IMR-90 (cell line): ENCODE results near the gene ADGRF5. TPM values are rescaled to one million over a fixed set of nuclear protein-coding genes. Genes with fewer than 3 reads are reported as not detected.

Source experiments
- ATAC-seq: fragments of 200-7000 bp; cut with Tn5 transposase; 2 replicates; pipeline ENCODE4 v1.9.1; 2020; ENCODE audit warnings: low read depth, mild to moderate bottlenecking, moderate library complexity
- BruUV-seq: library from RNA; stranded (reverse); fragments of 400-500 nt; replicated peaks from 2 replicates; lab custom pipeline; 2021; lab: Mats Ljungman, UMichigan
- CTCF ChIA-PET: fragments of 300-600 bp; formaldehyde crosslinking; extraction: SDS; loops from one replicate; lab custom pipeline; 2021; ENCODE audit warnings: antibody characterized with exemption; lab: Yijun Ruan, JAX
- POLR2A ChIA-PET: fragments of 300-600 bp; sonication (Branson Sonifier 250); formaldehyde crosslinking; loops from one replicate; lab custom pipeline; 2022; ENCODE audit warnings: antibody characterized with exemption; ENCODE audit not compliant: unreplicated experiment; lab: Charles Lee
- DNase-seq: peaks from one replicate; pipeline ENCODE4 v3.0.0; 2013
- H2AFZ ChIP-seq: replicated peaks from 2 replicates; pipeline ENCODE3; 2013; ENCODE audit warnings: low read length, mild to moderate bottlenecking; ENCODE audit not compliant: poor library complexity
- H2AK5ac ChIP-seq: 2 replicates; pipeline ENCODE4 v1.6.1; 2013; ENCODE audit warnings: low read depth, low read length, inconsistent platforms
- H2AK9ac ChIP-seq: replicated peaks from 2 replicates; pipeline ENCODE3; 2013; ENCODE audit warnings: mild to moderate bottlenecking, low read depth, low read length, moderate library complexity; ENCODE audit not compliant: poor library complexity
- H2BK120ac ChIP-seq: 2 replicates; pipeline ENCODE4 v1.6.1; 2013; ENCODE audit warnings: low read depth, low read length, inconsistent platforms
- H2BK15ac ChIP-seq: 3 replicates; pipeline ENCODE4 v1.6.1; 2013; ENCODE audit warnings: low read depth, low read length, inconsistent platforms
- H2BK20ac ChIP-seq: 2 replicates; pipeline ENCODE4 v1.6.1; 2013; ENCODE audit warnings: low read depth, mild to moderate bottlenecking, inconsistent platforms, low read length, moderate library complexity
- H2BK5ac ChIP-seq: 2 replicates; pipeline ENCODE4 v1.6.1; 2013; ENCODE audit warnings: mild to moderate bottlenecking, low read depth, low read length, inconsistent platforms; ENCODE audit not compliant: poor library complexity, severe bottlenecking
- H3K14ac ChIP-seq: replicated peaks from 2 replicates; pipeline ENCODE4 v1.6.1; 2013; ENCODE audit warnings: low read depth, low read length, inconsistent platforms
- H3K18ac ChIP-seq: 2 replicates; pipeline ENCODE4 v1.6.1; 2013; ENCODE audit warnings: low read depth, low read length, control low read depth
- H3K23ac ChIP-seq: 2 replicates; pipeline ENCODE4 v1.6.1; 2013; ENCODE audit warnings: low read depth, low read length, inconsistent platforms
- H3K27ac ChIP-seq: 2 replicates; pipeline ENCODE4 v1.5.1; 2013; ENCODE audit warnings: mild to moderate bottlenecking, control low read depth, low read length; ENCODE audit not compliant: insufficient read depth
- H3K27me3 ChIP-seq: 2 replicates; pipeline ENCODE4 v1.6.1; 2013; ENCODE audit warnings: low read length; ENCODE audit not compliant: control insufficient read depth, insufficient read depth
- H3K36me3 ChIP-seq: 2 replicates; pipeline ENCODE4 v1.6.1; 2013; ENCODE audit warnings: low read length, mixed read lengths; ENCODE audit not compliant: control insufficient read depth, insufficient read depth
- H3K4ac ChIP-seq: 2 replicates; pipeline ENCODE4 v1.6.1; 2013; ENCODE audit warnings: low read depth, low read length, inconsistent platforms
- H3K4me1 ChIP-seq: 2 replicates; pipeline ENCODE4 v1.6.1; 2013; ENCODE audit warnings: low read length, mixed read lengths; ENCODE audit not compliant: control insufficient read depth, insufficient read depth
- H3K4me2 ChIP-seq: 2 replicates; pipeline ENCODE4 v1.6.1; 2013; ENCODE audit warnings: low read depth, mild to moderate bottlenecking, control low read depth, low read length, moderate library complexity
- H3K4me3 ChIP-seq: 2 replicates; pipeline ENCODE4 v1.5.1; 2013; ENCODE audit warnings: low read depth, mild to moderate bottlenecking, control low read depth, low read length, moderate library complexity; ENCODE audit not compliant: insufficient read depth
- H3K56ac ChIP-seq: 2 replicates; pipeline ENCODE4 v1.6.1; 2013; ENCODE audit warnings: low read length, inconsistent platforms; ENCODE audit not compliant: insufficient read depth; ENCODE audit errors: extremely low read depth
- H3K79me1 ChIP-seq, 2 experiments: 2 replicates each; pipeline ENCODE4 v1.6.1; 2013; ENCODE audit warnings: low read length in 2 of 2, inconsistent platforms in 1 of 2, low read depth in 1 of 2
- H3K9ac ChIP-seq: 2 replicates; pipeline ENCODE4 v1.6.1; 2013; ENCODE audit warnings: low read depth, low read length, control low read depth
- H3K9me1 ChIP-seq: 2 replicates; pipeline ENCODE4 v1.6.1; 2013; ENCODE audit warnings: low read length, inconsistent platforms; ENCODE audit not compliant: insufficient read depth
- H3K9me3 ChIP-seq: 2 replicates; pipeline ENCODE4 v1.6.1; 2013; ENCODE audit warnings: low read length; ENCODE audit not compliant: control insufficient read depth, insufficient read depth
- H4K20me1 ChIP-seq: 2 replicates; pipeline ENCODE4 v1.6.1; 2013; ENCODE audit warnings: low read length, inconsistent platforms; ENCODE audit not compliant: insufficient read depth
- H4K5ac ChIP-seq: 2 replicates; pipeline ENCODE4 v1.6.1; 2013; ENCODE audit warnings: mild to moderate bottlenecking, low read depth, low read length, control low read depth
- H4K8ac ChIP-seq, 2 experiments: 2 replicates each; pipeline ENCODE4 v1.6.1; 2013; ENCODE audit warnings: low read depth in 2 of 2, low read length in 2 of 2, control low read depth in 1 of 2, inconsistent platforms in 1 of 2
- H4K91ac ChIP-seq: 2 replicates; pipeline ENCODE4 v1.6.1; 2013; ENCODE audit warnings: low read depth, low read length, inconsistent platforms; ENCODE audit not compliant: insufficient read depth
- CHD1 ChIP-seq: IDR thresholded peaks from 2 replicates; pipeline ENCODE4 v1.6.1; 2012; ENCODE audit warnings: low read depth, low read length, improper control_type of control experiment
- FOS ChIP-seq: fragments of 150-350 bp; IDR thresholded peaks from 2 replicates; pipeline ENCODE4 v1.6.1; 2016; ENCODE audit warnings: low read depth, low read length
- MAZ ChIP-seq: IDR thresholded peaks from 2 replicates; pipeline ENCODE4 v1.6.1; 2012; ENCODE audit warnings: low read depth, mild to moderate bottlenecking, low read length, improper control_type of control experiment, moderate library complexity, borderline replicate concordance
- MXI1 ChIP-seq: IDR thresholded peaks from 2 replicates; pipeline ENCODE4 v1.6.1; 2012; ENCODE audit warnings: low read depth, mild to moderate bottlenecking, low read length, moderate library complexity, borderline replicate concordance
- NFE2L2 ChIP-seq: fragments of 150-350 bp; IDR thresholded peaks from 2 replicates; pipeline ENCODE4 v1.6.1; 2016; ENCODE audit warnings: low read depth, mild to moderate bottlenecking, low read length
- POLR2A ChIP-seq: IDR thresholded peaks from 2 replicates; pipeline ENCODE4 v1.6.1; 2012; ENCODE audit warnings: mild to moderate bottlenecking, low read depth, low read length
- RAD21 ChIP-seq: IDR thresholded peaks from 2 replicates; pipeline ENCODE4 v1.6.1; 2012; ENCODE audit warnings: low read length, improper control_type of control experiment
- RCOR1 ChIP-seq: IDR thresholded peaks from 2 replicates; pipeline ENCODE4 v1.6.1; 2012; ENCODE audit warnings: mild to moderate bottlenecking, low read length, improper control_type of control experiment; ENCODE audit not compliant: insufficient replicate concordance
- RFX5 ChIP-seq: IDR thresholded peaks from 2 replicates; pipeline ENCODE4 v1.8.0; 2012; ENCODE audit warnings: low read depth, mild to moderate bottlenecking, low read length, moderate library complexity
- SMC3 ChIP-seq: fragments of 150-350 bp; IDR thresholded peaks from 2 replicates; pipeline ENCODE4 v1.6.1; 2016; ENCODE audit warnings: low read depth, mild to moderate bottlenecking, antibody characterized with exemption, low read length, moderate library complexity
- WGBS, 2 experiments: methylation state at CpG; one replicate each; pipeline versions ENCODE4 v1.1.5 to v1.1.7; 2013; ENCODE audit warnings: missing lambda C conversion rate in 2 of 2; ENCODE audit not compliant: insufficient read length in 1 of 2; ENCODE audit errors: extremely low coverage in 2 of 2; 5-methylcytosine and 5-hydroxymethylcytosine counted together
- dilution Hi-C: fragments of 300-500 bp; cut with HindIII; formaldehyde crosslinking; loops from one replicate; pipeline ENCODE4 v1.14.3; 2018; ENCODE audit warnings: low sequenced_read_pairs; ENCODE audit not compliant: unreplicated experiment
- in situ Hi-C: fragments of 300-500 bp; cut with MboI; formaldehyde crosslinking; loops from 3 replicates; pipeline ENCODE4 v1.14.3; 2019; ENCODE audit warnings: low sequenced_read_pairs, inconsistent platforms, mixed read lengths
- intact Hi-C: fragments of 100-400 bp; cut with micrococcal nuclease; formaldehyde crosslinking; loops from 2 replicates; pipeline ENCODE4 v1.10.0; 2022
- polyA plus RNA-seq, 3 experiments: library from polyadenylated mRNA; depleted of rRNA; stranded (reverse); fragments of >200 nt; gene quantifications; 2 replicates each; pipeline ENCODE4 v1.2.3, GENCODE V29; 2012; ENCODE audit warnings: low replicate concordance in 1 of 3
- total RNA-seq: library from RNA; depleted of rRNA; stranded (reverse); fragments of >200 nt; gene quantifications from 2 replicates; pipeline ENCODE4 v1.2.3, GENCODE V29; 2012
- TF ChIP-seq, protein P1 (sequence below): fragments of 150-350 bp; IDR thresholded peaks from 2 replicates; pipeline ENCODE4 v1.6.1; 2017; ENCODE audit warnings: mild to moderate bottlenecking, antibody characterized with exemption, low read length, low read depth
- TF ChIP-seq, protein P2 (sequence below): fragments of 150-350 bp; IDR thresholded peaks from 2 replicates; pipeline ENCODE4 v1.6.1; 2016; ENCODE audit warnings: low read depth, mild to moderate bottlenecking, low read length, moderate library complexity, borderline replicate concordance
- TF ChIP-seq, protein P3 (sequence below): conservative IDR thresholded peaks from 2 replicates; pipeline ENCODE4 v1.5.1; 2012; ENCODE audit warnings: mild to moderate bottlenecking, low read depth, low read length, improper control_type of control experiment

ADGRF5 gene
- total and polyA plus RNA-seq, 2 of the 4 experiments (the other 2 are of a cell fraction) = not detected

DNA sequence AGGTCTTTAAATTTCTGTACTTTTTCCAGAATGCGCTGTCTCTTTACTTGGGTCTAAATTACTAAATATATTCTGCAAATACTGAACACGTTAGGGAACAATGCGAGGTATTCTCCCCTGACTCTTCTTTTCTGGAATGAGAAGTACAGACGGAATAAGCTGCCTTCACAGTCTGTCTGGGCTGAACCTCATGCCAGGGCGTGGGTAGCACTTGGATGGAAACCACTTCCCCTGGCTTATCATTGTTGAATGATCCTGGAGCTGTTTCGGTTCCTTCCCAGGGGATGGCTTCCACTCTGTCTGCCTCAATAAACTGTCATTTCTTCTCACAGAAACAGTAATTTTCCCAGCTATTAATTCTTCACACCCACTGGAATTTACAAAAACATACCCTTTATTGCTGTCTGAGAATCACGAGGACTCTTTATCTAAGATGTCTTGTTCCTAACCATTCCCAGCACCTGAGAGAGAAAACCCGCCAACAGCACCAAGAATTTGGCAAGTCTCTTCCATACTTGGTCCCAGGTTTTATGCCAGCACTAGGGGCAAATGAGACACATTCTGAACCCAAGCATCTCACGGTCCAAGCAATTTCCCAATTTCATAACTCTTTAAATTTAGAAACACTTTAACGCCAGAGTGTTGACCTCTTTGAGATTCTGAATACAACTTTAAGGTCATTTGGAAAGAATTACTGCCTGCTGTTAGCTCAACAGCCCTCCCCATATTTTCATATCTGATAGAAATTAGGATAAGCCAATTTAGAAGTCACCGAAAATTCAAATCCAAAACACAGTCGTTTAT lies 43.2 kb upstream of the ADGRF5 start:
- no peaks in the 10 kb centered on the region for H3K27me3 ChIP-seq
- no peak overlapping the region for H2BK5ac ChIP-seq
- H3K36me3 ChIP-seq = no peaks in the 10 kb centered on the region
- dilution Hi-C loops (no loop called here), intact Hi-C loops (no loop called here), in situ Hi-C loops (no loop called here)
- no peaks in the 10 kb centered on the region for H3K4me1 ChIP-seq
- no peak for TF ChIP-seq CHD1
- no peak for TF ChIP-seq RFX5
- TF ChIP-seq MAZ = no peak
- no peak for TF ChIP-seq POLR2A
- TF ChIP-seq NFE2L2 = no peak
- TF ChIP-seq, protein P1, sequence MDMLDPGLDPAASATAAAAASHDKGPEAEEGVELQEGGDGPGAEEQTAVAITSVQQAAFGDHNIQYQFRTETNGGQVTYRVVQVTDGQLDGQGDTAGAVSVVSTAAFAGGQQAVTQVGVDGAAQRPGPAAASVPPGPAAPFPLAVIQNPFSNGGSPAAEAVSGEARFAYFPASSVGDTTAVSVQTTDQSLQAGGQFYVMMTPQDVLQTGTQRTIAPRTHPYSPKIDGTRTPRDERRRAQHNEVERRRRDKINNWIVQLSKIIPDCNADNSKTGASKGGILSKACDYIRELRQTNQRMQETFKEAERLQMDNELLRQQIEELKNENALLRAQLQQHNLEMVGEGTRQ = no peak
- no peak for TF ChIP-seq RAD21
- TF ChIP-seq, protein P2, sequence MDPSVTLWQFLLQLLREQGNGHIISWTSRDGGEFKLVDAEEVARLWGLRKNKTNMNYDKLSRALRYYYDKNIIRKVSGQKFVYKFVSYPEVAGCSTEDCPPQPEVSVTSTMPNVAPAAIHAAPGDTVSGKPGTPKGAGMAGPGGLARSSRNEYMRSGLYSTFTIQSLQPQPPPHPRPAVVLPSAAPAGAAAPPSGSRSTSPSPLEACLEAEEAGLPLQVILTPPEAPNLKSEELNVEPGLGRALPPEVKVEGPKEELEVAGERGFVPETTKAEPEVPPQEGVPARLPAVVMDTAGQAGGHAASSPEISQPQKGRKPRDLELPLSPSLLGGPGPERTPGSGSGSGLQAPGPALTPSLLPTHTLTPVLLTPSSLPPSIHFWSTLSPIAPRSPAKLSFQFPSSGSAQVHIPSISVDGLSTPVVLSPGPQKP = no peak
- TF ChIP-seq, protein P3, sequence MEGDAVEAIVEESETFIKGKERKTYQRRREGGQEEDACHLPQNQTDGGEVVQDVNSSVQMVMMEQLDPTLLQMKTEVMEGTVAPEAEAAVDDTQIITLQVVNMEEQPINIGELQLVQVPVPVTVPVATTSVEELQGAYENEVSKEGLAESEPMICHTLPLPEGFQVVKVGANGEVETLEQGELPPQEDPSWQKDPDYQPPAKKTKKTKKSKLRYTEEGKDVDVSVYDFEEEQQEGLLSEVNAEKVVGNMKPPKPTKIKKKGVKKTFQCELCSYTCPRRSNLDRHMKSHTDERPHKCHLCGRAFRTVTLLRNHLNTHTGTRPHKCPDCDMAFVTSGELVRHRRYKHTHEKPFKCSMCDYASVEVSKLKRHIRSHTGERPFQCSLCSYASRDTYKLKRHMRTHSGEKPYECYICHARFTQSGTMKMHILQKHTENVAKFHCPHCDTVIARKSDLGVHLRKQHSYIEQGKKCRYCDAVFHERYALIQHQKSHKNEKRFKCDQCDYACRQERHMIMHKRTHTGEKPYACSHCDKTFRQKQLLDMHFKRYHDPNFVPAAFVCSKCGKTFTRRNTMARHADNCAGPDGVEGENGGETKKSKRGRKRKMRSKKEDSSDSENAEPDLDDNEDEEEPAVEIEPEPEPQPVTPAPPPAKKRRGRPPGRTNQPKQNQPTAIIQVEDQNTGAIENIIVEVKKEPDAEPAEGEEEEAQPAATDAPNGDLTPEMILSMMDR = no peak
- TF ChIP-seq RCOR1 = no peak
- TF ChIP-seq FOS = no peak
- TF ChIP-seq MXI1 = no peak
- no peak for TF ChIP-seq SMC3
- no peak overlapping the region for H3K18ac ChIP-seq
- no peak overlapping the region for H2BK120ac ChIP-seq
- H4K20me1 ChIP-seq = no peaks in the 10 kb centered on the region
- DNase-seq = no peak
- H2BK20ac ChIP-seq = no peak overlapping the region
- no peak overlapping the region for H3K4ac ChIP-seq
- no peak overlapping the region for H3K9ac ChIP-seq
- no peak overlapping the region for H4K91ac ChIP-seq
- no peak for ATAC-seq
- H3K4me3 ChIP-seq = no peak overlapping the region
- POLR2A ChIA-PET = no interaction called here
- no peaks in the 10 kb centered on the region for H3K9me3 ChIP-seq
- no peak overlapping the region for H3K27ac ChIP-seq
- no peak overlapping the region for H3K4me2 ChIP-seq
- no peak overlapping the region for H2AK9ac ChIP-seq
- CTCF ChIA-PET = interaction anchor here (0.6 kb wide), 1 partner anchor 11 kb away, joined by 3 read pairs; no protein-coding TSS in a partner anchor
- 45% methylated on average over 4 of the region's 12 CpGs; no CpG with 5 or more reads in 1 of the 2 experiments for WGBS, 2 experiments
- no peak overlapping the region for H2AFZ ChIP-seq
- H2BK15ac ChIP-seq = no peak overlapping the region
- H3K79me1 ChIP-seq = no peaks in the 10 kb centered on the region
- BruUV-seq = no TSS peak
- H3K56ac ChIP-seq = no peak overlapping the region
- no peak overlapping the region for H3K14ac ChIP-seq
- no peak overlapping the region for H3K23ac ChIP-seq
- no peak overlapping the region for H4K5ac ChIP-seq
- no peaks in the 10 kb centered on the region for H3K9me1 ChIP-seq
- H4K8ac ChIP-seq = no peak overlapping the region
- no peak overlapping the region for H2AK5ac ChIP-seq
